Stimulated activated CD4-positive, alpha-beta T cell treated with anti-CD3 and anti-CD28 coated beads, Interleukin-1b, Interleukin-23, amount 100 ng/mL, for 24 hours (primary cell): ENCODE data around the gene BRD3.

Source experiments
- DNase-seq, 4 experiments: peaks; one replicate each; pipeline ENCODE4 v3.0.0-alpha.2; 2020; ENCODE audit warnings: low read depth in 4 of 4, low spot score in 1 of 4

The BRD3 gene

DNA sequence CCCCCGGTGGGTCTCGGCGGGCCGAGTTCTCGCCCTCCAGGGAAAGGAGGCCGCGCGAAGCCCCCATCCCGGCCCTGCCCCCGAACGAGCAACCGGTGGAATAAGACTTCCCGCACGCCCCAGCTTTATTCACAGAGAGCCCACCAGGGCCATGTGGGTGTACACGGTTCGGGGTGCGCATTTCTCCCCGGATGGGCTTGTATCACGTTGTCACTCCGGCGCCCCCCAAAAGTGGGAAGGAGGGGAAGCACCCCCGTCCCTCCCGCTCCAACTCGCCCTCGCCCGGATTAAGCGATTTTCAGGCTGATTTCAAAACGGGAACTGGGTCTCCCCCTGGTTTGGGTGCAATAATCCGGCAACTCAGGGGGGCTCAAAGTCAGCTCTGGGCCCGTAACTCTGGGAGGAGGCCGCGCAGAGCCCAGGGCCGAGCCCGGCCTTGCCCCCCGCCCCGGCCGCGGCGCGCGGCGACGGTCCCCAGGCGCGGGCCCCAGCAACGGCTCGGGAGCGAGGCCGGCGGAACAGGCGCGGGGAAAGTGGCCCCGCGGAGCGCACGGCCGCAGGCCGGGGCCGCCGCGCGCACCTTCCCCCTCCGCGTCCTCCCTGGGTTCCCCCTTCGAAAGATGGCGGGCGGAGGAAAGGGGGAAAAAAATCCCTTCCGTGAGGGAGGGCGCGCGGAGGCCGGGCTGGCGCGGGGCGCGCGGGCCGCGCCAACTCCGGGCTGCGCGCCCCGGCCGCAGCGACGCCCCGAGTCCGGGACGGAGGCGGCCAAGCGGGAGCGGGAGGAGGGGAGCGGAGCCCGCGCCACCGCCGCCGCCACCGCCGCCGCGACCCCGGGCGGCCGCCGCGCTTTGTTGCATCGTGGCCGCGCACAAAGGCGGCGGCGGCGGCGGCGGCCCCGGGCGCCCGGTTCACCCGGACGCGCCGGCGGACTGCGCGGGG lies 644 bp downstream of the BRD3 start:
- DNase-seq = peak in 2 of 4 experiments; percentile 13 to 30

DNA sequence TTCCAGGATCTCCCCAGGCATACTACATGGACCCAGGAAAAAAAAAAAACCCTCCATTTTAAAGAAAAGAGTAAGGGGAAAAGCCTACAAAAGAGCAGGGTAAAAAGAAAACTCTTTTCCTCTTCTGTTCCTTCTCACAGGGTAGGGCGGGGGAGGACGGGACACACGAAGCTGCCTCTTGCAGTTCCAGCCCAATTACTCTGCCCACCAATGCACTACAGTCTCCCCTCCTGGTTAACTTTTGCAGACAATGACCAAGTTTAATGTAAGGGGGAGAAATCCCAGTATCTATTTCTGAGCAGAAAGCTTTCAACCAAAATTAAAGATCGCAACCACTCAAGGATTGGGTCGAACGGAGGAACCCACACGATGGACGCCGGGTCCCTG lies 1.3 kb downstream of the BRD3 start:
- no peak for DNase-seq

DNA sequence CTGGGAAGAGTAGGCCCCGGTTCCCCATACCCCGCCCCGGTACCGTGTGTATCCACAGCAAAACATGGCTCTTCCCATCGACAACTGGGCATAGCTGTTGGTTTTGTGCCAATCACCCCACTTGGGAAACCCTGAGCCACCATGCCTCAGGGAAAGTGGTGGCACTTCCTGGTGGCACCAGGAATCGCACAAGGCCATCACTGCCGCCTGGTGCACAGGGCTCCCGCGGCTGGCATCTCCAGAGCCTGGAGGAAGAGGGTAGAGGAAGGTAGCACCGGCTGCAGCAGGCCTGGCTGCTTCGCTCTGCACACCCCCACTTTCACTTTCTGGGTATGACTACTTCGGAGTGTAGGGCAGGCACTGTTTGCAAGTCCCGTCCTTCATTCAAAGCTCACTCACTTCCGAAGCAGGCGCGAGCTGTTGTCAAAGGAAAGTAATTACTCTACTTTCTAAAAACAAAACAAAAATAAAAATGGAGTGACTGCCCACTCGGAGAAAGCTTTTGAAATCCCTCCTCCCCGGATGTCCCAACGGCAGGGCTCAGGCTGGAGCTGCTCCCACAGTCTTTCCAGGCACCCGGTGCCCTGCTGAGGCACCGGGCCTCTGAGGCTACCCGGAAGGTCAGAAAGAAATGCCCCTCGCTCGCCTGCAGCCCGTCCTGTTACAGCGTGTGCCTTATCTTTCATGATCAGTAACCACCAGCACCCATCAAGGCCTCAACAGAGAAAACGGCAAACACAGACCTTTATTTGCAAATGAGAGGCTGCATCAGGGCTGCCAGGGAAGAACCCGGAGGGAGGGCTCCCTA lies 2.0 kb downstream of the BRD3 start:
- DNase-seq = peak in 3 of 4 experiments; percentile 34 to 57 (median 54)

DNA sequence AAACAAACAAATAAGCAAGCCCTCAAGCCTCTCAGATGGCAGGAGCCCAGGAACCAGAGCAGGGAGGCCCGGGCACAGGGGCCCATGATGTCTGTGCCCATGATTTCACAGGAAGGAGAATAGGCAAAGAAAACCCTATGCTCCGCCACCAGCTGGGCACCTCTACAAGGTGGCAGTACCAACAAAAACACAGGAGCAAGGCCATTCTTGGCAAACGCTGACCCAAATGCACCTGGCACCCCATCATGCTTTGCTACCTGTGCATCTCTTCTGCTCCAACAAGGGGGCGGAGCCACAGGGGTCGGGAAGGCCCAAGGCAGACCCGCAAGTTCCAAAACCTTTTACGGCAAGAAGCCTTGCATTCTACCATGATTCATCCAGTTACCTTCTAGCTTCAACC lies 3.1 kb downstream of the BRD3 start:
- DNase-seq = no peak

DNA sequence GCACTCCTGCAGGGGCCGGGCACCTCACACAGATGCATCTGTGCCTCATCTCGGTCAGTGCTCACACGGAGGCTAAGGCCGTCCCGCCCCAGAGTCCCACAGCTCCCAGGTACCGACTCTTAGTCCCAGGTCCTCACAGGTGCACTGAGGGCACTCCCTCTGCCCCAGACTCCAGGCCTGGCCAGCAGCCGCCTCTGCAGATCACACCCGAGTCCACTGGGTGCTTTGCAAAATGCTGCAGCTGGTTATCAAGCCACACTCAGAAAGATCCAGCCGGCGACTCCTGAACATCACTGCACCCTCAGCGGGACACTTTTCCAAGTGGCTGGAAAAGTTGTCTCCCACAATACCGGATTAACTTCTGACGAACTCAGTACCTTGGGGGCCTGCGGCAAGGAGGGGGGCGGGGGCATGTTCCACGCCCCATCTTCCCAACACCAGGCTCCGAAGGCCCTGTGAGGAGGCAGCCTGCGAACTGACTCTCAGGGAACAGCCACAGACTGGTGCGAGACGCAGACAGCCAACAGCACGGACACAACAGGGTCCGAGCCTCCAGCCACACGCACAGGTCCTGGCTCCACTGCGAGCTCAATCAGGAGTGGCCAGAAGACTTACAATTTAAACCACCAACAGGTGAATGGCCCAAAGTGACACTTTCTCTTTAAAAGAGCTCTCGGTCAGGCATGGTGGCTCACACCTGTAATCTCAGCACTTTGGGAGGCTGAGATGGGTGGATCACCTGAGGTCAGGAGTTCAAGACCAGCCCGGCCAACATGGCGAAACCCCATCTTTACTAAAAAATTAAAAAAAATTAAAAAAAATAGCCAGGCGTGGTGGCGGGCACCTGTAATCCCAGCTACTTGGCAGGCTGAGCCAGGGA lies 4.0 kb downstream of the BRD3 start:
- no peak for DNase-seq

DNA sequence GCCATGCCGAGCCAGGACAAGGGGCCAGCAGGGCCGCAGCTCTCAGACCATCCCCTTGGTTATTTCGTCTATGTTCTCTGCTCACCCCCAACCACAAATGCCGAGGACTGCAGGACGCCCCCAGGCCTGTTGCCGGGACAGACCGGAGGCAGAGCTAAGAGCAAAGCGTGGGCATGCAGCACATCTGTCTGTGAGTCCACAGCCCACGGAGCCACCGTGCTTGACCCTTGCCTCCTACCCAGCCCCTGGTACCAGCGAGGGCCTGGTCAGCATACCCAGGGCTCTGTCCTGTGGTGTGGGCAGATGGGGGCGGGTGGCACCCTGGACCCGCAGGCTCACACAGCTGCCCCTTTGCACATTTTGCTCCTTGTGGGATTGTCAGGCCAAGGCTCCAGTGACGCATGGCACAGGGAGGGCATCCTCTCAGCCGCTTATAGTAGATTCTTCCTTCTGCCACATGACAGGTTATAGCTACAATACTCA lies 4.7 kb downstream of the BRD3 start:
- DNase-seq = no peak

DNA sequence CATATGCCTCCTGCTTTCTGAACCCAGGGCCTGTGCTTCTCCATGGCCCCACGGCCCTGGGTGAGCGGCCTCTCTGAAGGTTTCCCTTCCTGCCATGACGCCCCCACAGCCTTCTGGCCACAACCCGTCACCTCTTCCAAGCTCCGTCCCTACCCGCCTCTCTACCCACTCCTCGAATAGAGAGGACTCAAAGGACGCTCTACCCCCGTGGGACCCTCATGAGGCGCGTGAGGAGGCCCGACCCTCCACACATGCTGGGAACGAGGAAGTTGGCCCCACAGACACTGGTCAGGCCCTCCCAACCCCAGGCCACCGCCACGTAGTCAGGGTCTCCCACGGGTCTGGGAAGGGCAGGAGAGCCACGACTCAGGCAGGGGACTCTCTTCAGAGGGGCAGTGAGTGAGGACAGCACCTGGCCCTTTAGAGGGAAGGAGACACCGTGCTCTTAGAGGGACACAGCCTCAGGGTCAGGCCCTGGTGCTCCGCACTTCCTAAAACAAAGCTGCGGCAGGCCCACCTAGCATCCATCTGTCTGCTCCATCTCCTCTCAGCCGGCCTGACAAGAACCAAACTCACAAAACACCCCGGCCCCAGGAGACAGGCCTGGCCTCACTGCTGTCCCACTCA lies 5.3 kb downstream of the BRD3 start:
- no peak for DNase-seq

DNA sequence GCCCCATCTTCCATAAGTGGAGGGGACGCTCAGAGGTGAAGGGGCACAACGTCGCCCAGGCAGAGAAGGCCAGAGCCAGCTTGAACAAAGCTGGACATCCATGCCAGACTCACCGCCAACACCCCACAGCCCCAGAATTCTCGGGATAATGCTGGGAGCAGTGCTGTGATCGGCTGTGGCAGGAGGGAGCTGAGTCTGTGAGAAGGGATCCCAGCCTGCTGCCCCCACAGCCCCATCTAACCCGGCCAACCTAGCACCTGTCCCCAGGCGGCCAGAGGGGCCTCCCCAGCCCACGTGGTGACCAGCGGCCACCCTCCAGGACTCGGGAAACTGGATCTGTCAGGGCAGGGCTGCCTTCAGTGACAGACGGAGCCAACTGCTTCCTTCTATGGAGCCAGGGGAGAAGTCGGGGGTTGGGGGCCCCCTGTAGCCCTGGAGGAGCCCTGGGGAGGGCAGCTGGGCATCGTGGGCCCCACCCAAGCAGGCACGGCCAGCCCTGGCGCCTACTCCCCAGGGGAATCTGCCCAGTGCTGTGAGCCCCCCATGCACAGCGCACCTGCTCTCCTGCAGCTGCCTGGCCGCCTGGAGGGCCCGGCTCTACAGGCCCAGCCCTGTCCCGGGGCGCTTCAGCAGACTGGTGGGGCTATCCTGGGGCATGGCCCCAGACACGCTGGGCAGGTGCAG lies 6.0 kb downstream of the BRD3 start:
- no peak for DNase-seq

DNA sequence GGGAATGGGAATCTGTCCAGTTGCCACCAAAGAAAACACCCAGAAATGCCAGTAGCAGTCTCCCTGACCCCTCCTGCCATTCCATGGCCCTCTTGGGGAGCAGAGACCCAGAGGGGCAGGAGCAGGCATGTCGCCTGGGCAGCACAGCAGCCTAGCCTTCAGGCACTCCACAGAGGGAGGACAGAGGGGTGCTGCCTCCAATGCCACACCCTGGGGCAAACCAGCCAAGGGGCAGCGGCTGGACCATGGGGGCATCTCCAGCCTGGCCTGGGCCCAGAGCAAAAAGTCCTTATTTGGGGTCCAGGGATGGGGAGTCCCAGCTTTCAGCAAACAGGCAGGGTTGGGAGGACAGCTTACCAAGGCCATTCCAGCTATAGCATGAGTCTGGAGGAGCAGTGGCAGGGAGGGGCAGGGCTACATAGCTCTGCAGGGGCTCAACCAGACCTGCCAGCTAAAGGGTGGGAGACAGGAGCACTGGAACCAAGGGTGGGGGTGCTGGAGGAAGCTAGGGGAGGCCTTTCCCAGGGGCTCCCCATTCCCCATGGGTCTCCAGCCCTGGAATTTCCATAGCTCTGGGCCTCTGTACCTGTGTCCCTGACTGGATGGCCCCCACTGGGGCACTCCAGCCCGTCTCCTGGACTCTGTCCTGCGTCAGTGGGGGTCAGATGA lies 6.7 kb downstream of the BRD3 start:
- DNase-seq = no peak

DNA sequence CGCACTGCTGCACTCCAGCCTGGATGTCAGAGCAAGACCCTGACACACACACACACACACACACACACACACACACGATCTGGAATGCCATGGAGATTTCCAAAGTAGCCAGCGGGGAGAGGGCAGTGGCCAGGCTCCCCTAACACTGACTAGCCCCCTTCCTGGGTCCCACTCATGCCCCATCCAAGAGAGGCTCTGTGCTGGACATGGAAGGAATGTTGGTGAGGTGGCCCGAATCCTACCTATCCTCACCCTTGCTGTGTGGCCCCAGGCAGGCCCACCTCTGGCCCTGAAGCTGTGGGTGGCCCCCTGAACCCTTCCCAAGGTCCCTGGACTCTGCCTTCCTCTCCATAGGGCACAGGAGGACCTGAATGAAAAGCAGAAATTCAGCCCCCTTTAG lies 7.3 kb downstream of the BRD3 start:
- no peak for DNase-seq

DNA sequence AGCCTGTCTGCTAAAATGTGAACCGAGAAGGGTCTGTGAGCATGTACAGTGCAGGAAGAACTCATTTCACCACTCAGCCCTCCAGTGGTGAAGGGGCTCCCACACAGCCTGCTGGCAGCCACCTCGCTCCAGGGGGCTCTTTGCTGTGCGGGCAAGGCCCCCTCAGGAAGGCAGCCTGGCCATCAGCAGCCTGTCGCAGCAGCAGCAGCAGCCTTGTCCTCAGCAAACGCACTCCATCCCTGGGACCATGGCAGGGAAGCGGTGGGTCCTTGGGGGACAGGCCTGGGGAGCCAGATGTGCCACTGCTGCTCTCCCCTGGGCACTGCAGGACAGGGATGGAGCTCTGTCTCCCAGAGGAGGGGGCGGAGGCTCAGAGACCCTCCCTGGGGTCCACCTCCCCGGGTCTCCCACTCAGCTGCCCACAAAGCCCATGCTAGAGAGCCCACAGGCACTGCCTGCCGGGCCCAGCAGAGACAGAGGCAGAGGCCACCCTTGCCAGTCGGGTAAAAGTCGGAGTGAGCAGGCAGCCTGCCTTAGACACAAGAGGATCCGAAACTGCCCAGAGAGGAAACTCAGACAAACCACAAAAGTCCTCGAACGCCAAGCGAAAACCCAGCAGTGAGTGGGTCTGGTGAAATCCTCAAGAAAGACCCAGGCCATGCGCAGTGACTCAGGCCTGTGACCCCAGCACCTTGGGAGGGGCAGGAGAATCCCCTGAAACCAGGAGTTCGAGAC lies 8.0 kb downstream of the BRD3 start:
- no peak for DNase-seq

DNA sequence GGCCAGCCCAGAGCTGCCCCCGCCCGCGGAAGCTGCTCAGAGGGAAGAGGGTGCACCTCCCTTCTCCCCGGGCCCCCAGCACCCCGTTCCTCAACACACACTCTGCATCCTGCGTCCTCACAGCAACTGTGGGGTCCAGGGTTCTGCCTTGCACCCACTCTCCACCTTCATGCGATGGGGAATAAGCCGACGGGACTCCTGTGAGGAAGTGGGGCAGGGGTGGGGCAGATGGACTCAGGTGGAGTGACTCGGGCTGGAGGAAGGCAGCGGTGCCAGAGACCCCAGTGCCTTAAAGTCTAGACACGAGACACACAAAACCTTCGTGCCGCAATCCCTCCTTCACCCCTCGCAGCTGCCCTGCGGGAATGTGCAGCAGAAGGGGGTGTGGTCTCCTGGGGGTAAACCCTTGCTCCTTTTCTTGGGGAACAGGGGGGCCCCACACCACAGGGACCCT lies 8.6 kb downstream of the BRD3 start:
- no peak for DNase-seq

DNA sequence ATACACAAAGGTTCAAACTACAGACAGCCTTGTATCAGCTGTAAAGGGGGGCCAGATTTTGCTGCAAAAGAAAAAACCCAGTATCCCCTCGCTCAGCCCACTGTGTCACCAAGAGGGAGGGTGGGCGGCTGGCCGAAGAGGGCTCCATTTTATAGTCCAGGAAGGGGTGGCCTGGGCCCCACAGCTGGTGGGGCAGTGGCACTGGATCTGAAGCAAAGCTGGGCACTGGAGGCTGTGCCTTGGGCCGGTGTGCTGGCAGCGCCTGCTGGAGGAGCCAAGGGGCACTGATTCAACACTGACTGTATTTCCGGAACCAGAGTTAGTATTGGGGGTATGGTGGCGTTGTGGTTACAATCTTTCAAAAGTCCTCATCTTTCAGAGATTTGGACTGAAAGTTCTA lies 9.1 kb downstream of the BRD3 start:
- DNase-seq = no peak

DNA sequence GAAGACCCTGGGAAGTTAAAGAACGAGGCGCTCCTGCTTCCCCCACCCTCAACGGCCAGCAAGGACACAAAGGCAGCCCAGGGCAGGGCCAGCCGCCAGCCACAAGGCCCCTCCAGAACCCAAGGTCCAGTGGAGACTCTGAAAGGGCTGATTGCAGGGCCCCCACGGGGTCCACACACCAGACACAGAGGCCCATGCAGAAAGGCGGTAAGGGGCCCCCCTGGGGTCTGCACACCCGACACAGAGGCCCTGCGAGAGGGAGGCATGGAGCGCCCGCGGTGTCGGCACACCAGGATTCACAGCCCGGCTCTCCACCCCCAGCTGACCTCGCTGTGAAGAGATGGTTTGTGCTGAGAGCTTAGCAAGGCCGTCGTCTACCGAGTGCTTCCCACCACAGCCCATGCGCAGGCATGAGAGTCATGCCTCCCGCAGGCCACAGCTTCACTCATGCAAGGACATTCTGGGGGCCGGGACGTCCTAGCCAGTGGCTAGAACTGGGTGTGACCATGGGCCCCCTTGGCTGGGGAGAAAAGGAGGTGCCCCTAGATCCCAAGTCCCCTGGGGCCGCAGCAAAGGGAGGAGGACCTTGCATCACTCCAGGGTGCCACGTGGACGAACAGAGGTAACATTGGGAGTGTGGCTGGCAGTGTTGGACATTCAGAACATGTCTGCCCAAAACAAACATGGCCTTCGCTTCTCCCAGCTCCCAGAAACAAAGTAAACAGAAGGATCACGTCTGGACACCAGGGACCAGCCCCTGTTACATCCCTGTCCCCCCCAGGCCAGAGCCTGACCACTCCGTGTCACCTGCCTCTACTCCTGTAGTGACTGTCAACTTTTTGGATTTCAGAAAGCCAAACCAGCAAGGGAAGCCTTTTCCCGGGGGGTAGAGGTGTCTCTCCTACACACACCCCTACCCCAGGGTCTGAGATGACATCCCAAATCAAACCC lies 9.8 kb downstream of the BRD3 start:
- no peak for DNase-seq

DNA sequence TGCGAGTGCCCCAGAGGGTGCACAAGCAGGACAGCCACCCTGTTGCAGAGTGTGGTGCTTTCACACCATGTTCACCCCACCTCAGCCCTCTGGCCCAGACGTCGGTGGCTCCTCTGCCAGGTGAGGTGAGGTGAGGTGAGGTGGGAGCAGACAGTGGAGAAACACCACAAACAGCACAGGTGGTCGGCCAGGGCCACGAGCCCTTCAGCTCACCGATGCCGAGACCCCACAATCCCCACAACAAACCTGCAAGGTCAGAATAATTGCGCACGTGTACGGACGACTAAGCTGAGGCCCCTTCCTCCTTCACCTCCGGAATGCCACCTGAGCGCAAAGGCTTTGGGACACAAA lies 10.5 kb downstream of the BRD3 start:
- DNase-seq = no peak

DNA sequence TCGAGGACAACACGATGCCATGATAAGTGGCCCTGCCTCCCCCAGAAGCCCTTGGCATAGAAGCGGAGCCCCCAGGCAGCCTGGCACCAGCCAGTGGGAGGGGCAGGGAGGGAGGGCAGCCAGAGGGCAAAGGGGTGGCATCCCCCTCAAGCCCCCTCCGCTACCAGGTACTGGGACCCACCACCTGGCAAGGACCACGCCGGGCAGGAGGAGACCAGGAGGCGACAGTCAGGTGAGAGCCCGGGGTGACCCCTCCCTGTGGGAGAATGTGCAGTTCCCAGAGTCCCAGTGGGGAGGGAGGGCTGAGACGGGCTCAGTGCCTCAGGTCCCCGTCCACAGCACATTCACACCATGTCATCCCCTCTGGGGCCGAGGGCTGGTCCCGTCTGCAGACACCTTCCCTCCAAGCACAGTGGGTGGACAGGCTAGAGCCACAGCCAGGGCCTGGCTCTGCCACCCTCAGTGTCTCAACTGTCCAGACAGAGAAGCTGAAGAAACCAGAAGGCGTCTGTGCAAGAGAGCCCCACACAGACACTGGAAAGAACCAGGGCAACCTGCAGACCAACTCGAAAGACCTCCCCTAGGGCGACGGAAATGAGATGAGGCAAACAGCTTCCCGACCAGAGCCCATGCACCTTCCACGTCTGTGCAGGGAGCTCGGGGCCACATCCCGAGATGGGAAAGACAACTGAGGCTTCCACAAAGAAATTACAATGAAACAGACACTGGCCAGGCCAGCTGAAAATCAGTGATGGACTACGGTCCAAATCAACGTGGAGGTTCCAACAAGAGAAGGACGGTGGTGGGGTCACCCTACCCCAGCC lies 11.1 kb downstream of the BRD3 start:
- no peak for DNase-seq

DNA sequence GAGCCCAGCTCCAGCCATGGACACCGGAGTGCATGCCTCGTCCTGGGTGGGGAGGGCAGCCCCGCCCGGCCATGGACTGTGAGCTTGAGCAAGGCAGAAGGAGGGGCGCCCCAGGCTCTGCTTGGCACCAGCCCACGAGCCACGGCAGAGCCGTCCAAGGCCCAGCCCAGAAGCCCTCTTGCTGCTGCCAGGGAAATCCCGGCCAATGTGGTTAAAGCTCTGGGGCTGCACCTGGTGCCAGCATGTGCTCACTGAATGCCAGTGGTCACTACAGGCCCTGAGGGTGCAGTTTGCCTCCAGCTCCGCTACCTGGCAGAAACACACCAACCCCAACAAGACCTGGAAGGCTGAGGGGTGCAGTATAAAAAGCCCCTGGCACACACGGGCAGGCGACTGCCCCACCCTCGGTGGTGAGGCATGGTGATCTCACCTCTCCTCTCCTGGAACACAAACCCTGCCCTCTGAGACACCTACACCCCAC lies 11.8 kb downstream of the BRD3 start:
- DNase-seq = no peak
